Skeletal muscle tissue (tissue), 4 donors: ENCODE measurements around the gene PBXIP1. TPM values are rescaled to one million over a fixed set of nuclear protein-coding genes. Genes with fewer than 3 reads are reported as not detected.
"Not testable (repeated sequence)": the region's sequence is repeated elsewhere in the genome, so short reads cannot be mapped to it uniquely, and the experiment has no call there.

ENCODE experiments used
- H3K27ac ChIP-seq: one replicate; pipeline ENCODE4 v1.7.0; 2013; ENCODE audit warnings: mild to moderate bottlenecking, low read depth, low read length, inconsistent platforms
- H3K27me3 ChIP-seq, 3 donors: one replicate each; pipeline ENCODE4 v1.7.0; 2013; ENCODE audit warnings: low read length in 3 of 3; ENCODE audit not compliant: control insufficient read depth in 3 of 3, insufficient read depth in 3 of 3
- H3K36me3 ChIP-seq, 3 donors: one replicate each; pipeline ENCODE4 v1.7.0; 2013; ENCODE audit warnings: low read length in 3 of 3; ENCODE audit not compliant: control insufficient read depth in 3 of 3, insufficient read depth in 3 of 3
- H3K4me1 ChIP-seq, 3 donors: one replicate each; pipeline ENCODE4 v1.7.0; 2013; ENCODE audit warnings: low read length in 3 of 3, mild to moderate bottlenecking in 3 of 3; ENCODE audit not compliant: control insufficient read depth in 3 of 3, insufficient read depth in 3 of 3
- H3K4me3 ChIP-seq, 3 donors: one replicate each; pipeline ENCODE4 v1.7.0; 2013; ENCODE audit warnings: low read length in 3 of 3
- H3K9ac ChIP-seq, 3 donors: one replicate each; pipeline ENCODE4 v1.7.0; 2013; ENCODE audit warnings: low read length in 3 of 3, mild to moderate bottlenecking in 3 of 3, moderate library complexity in 2 of 3, low read depth in 1 of 3
- H3K9me3 ChIP-seq, 3 donors: one replicate each; pipeline ENCODE4 v1.7.0; 2013; ENCODE audit warnings: low read length in 3 of 3; ENCODE audit not compliant: control insufficient read depth in 3 of 3
- total RNA-seq: library from RNA; depleted of rRNA; stranded (reverse); fragments of >200 nt; gene quantifications from one replicate; pipeline ENCODE4 v1.2.3, GENCODE V29; 2014
- donor health status: Osteomylitis.

Gene PBXIP1
- total RNA-seq, 1 donor from 2014 or later, result 190 TPM

DNA sequence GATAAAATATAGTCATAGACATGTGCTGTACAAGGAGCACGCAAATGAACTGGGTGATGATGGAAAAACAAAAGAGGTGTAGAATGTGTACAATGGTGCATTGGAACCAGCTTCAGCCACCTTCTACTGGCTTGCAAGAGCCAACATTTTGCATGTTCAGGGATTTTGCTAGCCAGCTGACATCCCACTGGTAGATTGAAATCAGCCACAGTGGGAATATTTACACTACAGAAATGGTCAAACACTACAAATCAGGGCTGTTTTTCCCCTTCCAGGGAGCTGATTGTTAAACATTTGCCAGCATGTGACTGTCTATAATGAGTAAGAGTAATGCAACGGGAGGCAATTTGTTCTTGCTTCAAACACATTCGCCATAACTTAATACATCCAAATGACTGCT, 42.6 kb downstream of the PBXIP1 start:
- no peaks in the 10 kb centered on the region for H3K9me3 ChIP-seq
- H3K27me3 ChIP-seq, result no peaks in the 10 kb centered on the region
- H3K36me3 ChIP-seq, result no peaks in the 10 kb centered on the region
- peaks cover 3 to 20% (median 16%) of the 10 kb centered on the region in 3 donors for H3K4me1 ChIP-seq
- no peak overlapping the region for H3K9ac ChIP-seq
- H3K4me3 ChIP-seq, result no peak overlapping the region
- H3K27ac ChIP-seq, result no peak overlapping the region

DNA sequence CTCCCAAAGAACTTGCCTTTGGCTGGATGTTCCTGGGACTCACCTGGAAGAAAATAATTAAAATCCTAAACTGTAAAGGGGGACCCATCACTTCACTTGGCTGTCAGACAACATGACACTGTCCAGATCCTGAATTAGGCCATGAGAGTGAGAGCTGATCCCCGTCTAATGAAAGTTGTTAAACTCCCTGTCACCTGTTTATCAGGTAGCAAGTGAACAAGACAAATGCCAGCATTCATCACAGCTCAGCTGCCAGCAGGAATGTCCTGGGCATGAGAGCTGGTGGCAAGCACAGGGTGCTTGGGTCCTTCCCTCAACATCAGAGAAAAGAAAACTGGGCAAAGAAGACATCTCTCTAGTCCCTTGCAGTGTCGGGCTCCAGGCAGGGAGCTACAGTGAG, 43.1 kb downstream of the PBXIP1 start:
- no peaks in the 10 kb centered on the region for H3K9me3 ChIP-seq
- H3K27ac ChIP-seq, result no peak overlapping the region
- no peak overlapping the region for H3K4me3 ChIP-seq
- H3K9ac ChIP-seq, result no peak overlapping the region
- no peaks in the 10 kb centered on the region for H3K36me3 ChIP-seq
- H3K4me1 ChIP-seq, result peaks cover 3 to 20% (median 16%) of the 10 kb centered on the region in 3 donors
- H3K27me3 ChIP-seq, result no peaks in the 10 kb centered on the region

DNA sequence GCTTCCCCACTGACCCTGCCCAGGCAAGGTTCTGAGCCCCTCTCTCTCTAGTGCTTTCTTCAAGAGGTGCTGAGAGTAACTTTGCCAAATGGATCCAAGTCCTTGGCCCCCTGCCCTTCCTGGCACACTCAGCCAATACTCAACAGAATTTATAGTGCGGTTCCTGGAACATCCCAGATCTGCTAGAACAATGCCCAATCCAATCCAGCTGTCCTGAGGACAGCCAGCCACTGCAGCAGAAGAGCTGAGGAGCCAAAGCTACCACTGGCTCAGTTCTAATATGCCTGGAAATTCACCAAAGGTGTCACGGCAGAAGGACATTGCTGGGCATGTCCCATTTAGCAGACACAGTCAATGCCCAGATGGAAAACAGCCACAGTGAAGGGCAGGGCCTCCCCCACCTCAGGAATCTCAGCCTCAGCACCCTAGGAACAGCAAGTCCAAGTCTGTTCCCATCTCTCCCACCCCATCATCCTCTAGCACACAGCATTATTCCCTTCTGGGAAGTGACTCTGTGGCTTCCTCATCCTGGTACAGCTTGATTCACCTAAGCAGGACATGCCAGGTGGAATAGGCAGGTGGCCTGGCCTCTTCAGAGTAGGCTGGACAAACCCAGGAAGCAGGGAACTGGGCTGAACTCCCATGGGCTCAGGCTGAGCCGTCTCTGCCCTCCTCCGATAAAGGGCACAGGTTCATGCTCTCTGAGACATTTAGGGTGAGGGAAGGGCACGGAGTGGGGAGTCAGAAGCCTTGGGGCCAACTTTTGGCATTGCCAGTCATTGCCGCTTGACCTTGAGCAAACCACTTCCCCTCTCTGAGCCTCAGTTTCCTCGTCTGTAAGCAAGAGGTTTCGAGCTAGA, 44.0 kb downstream of the PBXIP1 start:
- H3K36me3 ChIP-seq, result no peaks in the 10 kb centered on the region
- H3K9ac ChIP-seq, result no peak overlapping the region
- H3K9me3 ChIP-seq, result no peaks in the 10 kb centered on the region
- H3K4me3 ChIP-seq, result no peak overlapping the region
- H3K4me1 ChIP-seq, result peaks cover 3 to 20% (median 16%) of the 10 kb centered on the region in 3 donors
- H3K27me3 ChIP-seq, result no peaks in the 10 kb centered on the region
- H3K27ac ChIP-seq, result no peak overlapping the region

DNA sequence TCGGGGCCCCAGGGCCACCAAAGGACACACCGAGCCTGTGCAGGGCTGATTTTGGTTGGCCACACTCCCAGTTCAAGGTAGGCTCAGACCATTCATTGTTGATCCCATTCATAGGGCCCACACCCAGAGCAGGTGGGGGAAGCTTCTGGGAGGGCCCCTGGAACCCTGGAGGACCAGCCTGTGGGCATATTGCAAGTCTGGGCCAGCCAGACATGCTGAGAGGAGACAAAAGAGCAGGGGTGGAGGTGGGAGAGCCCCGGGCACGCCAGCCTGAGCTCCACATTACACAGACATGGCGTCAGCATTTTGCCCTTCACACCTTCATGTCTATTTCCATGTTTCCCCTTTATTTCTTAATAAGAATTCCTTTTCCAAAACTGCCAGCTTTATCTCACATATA, 45.0 kb downstream of the PBXIP1 start:
- Histone ChIP-seq H3K4me3 (no peak overlapping the region), H3K4me1 (peaks cover 3 to 20% (median 16%) of the 10 kb centered on the region in 3 donors), H3K36me3 (no peaks in the 10 kb centered on the region), H3K9me3 (no peaks in the 10 kb centered on the region), H3K9ac (no peak overlapping the region), H3K27me3 (no peaks in the 10 kb centered on the region), H3K27ac (no peak overlapping the region)

DNA sequence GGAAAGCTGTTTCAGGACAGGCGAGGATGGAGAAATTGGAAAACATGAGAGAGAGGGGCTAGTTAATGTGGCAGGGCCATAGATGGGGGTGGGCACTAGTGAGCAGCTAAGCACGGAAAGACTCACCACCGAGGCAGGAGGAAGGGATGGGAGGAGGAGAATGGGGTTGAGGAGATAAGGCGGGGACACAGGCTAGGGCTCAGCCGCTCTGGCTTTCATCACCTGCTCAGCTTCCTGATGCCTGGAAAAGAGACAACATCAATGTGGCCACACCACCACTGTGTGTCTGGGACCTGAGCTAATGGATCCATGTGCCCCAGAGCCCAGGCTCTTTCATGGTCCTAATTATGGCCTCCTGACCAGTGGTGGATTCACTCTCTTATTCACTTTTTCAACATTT, 47.0 kb downstream of the PBXIP1 start:
- Histone ChIP-seq H3K4me3 (no peak overlapping the region), H3K9me3 (no peaks in the 10 kb centered on the region), H3K9ac (no peak overlapping the region), H3K27ac (no peak overlapping the region), H3K4me1 (peaks cover 3 to 20% (median 14%) of the 10 kb centered on the region in 3 donors), H3K36me3 (no peaks in the 10 kb centered on the region), H3K27me3 (no peaks in the 10 kb centered on the region)

DNA sequence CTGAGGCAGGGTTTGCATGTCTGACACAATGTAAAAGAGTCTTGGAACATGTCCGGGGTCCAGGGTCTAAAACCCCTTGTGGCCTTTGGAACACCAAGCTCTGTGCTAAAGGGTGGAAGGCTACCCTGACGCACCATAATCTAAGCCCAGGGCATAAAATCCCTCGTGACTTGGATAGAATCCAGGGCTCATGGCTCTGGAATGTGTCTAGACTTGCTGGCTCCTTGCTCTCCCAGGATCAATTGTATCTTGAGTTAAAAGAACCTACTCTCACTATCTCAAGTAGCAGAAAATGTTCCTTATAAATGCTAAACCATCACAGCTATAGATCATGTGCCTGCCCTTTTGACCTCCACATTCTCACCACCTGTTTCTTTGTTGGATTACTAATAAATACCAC, 47.8 kb downstream of the PBXIP1 start:
- not testable (repeated sequence) for H3K27ac ChIP-seq, H3K9ac ChIP-seq, H3K9me3 ChIP-seq, H3K27me3 ChIP-seq, H3K36me3 ChIP-seq, H3K4me3 ChIP-seq
- peaks cover 3 to 14% (median 11%) of the 10 kb centered on the region in 3 donors for H3K4me1 ChIP-seq

DNA sequence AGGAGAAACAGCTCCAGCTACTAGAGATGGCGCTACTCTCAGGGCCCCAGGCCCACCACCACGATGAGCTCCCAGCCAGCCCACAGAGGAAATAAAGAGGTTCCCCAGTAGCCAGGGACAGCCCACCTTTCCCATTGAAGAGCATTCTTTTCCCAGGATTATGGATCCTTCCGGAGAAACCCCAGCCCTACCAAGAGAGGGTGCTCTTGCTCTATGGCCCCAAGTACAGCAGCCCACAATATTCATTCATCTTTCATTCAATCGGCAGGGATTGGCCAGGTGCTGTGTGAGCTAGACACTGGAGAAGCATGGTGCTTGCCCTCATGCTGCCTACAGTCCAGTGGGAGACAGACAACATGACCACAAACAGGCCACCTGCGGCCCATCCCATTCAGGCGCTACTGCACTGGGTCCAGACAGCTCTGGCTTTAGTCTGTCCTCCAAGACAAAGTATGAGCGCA, 49.2 kb downstream of the PBXIP1 start:
- Histone ChIP-seq H3K27ac (no peak overlapping the region), H3K9me3 (no peaks in the 10 kb centered on the region), H3K4me3 (no peak overlapping the region), H3K27me3 (no peaks in the 10 kb centered on the region), H3K36me3 (no peaks in the 10 kb centered on the region), H3K4me1 (peaks cover 0 to 5% (median 3%) of the 10 kb centered on the region in 3 donors), H3K9ac (no peak overlapping the region)

DNA sequence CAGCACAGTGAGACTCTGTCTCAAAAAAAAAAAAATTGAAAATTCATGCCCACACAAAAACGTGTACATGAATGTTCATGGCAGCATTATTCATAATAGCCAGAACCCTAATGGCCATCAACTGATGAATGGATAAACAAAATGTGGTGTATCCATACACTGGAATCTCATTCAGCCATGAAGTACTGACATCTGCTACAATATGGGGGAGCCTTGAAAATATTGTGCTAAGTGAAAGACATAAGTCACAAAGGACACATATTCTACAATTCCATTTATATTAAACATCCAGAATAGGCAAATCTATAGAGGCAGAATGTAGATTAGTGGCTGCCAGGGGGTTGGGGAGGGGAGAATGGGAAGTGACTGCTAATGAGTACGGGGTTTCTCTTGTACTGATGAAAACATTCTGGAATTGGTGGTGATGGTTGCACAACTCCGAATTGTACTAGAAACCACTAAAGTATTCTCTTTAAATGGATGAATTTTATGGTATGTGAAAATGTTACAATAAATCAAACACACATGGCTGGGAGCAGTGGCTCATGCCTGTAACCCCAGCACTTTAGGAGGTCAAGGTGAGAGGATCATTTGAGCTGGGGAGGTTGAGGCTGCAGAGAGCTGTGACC, 52.8 kb downstream of the PBXIP1 start:
- H3K9ac ChIP-seq, result no peak overlapping the region
- H3K27me3 ChIP-seq, result no peaks in the 10 kb centered on the region
- no peaks in the 10 kb centered on the region for H3K4me1 ChIP-seq
- no peaks in the 10 kb centered on the region for H3K36me3 ChIP-seq
- no peak overlapping the region for H3K27ac ChIP-seq
- no peak overlapping the region for H3K4me3 ChIP-seq
- H3K9me3 ChIP-seq, result no peaks in the 10 kb centered on the region

DNA sequence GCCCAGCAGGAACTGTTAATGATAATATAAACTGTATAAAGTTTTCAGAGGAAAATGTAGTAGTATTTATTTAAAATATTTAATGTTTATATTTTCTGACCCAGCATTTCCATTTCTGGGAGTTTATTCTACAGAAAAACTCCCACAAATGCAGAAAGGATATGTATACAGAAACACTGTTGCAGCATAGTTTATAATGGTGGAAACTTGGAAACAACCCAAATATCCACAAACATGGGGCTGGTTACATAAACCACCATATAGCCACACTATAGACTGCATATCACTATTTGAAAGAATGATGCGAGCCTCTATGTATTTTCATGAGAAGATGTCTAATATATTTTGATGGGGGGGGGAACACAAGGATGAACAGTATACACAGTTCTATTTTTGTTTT, 54.3 kb downstream of the PBXIP1 start:
- no peak overlapping the region for H3K27ac ChIP-seq
- no peaks in the 10 kb centered on the region for H3K4me1 ChIP-seq
- no peak overlapping the region for H3K9ac ChIP-seq
- H3K27me3 ChIP-seq, result no peaks in the 10 kb centered on the region
- H3K9me3 ChIP-seq, result no peaks in the 10 kb centered on the region
- no peak overlapping the region for H3K4me3 ChIP-seq
- no peaks in the 10 kb centered on the region for H3K36me3 ChIP-seq

DNA sequence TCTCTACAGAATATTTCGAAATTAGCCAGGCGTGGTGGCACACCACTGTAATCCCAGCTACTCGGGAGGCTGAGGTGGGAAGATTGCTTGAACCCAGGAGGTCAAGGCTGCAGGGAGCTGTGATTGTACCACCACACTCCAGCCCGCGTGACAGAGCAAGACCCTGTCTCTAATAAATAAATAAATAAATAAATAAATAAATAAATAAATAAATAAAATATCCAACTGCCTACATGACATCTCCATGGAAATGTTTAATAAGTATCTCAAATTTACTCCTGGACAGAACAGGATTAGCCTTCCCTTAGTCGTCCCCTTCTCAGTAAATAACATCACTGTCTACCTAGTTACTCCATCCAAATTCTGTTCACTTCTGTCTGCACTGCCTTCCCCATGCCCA, 56.9 kb downstream of the PBXIP1 start:
- Histone ChIP-seq H3K9ac (no peak overlapping the region), H3K9me3 (no peaks in the 10 kb centered on the region)

More for the DNA sequence above, 56.9 kb downstream of the PBXIP1 start:
- no peak overlapping the region for H3K27ac ChIP-seq
- no peaks in the 10 kb centered on the region for H3K27me3 ChIP-seq
- H3K4me3 ChIP-seq, result no peak overlapping the region
- H3K36me3 ChIP-seq, result no peaks in the 10 kb centered on the region
- no peaks in the 10 kb centered on the region for H3K4me1 ChIP-seq
